Stimulated activated effector memory CD8-positive, alpha-beta T cell treated with anti-CD3 and anti-CD28 coated beads, Interleukin-12 subunit alpha, Interleukin-12 subunit beta, amount 100 ng/mL, for 72 hours (primary cell): ENCODE results near the gene ASB5.
"Not testable (repeated sequence)": the region's sequence is repeated elsewhere in the genome, so short reads cannot be mapped to it uniquely, and the experiment has no call there.

Experiments
- ATAC-seq: fragments of 150-1000 bp; cut with Tn5 transposase; 2 replicates; pipeline ENCODE4 v1.10.0; 2021
- DNase-seq, 2 donors: peaks; one replicate each; pipeline ENCODE4 v3.0.0; 2021 to 2022; ENCODE audit warnings: low spot score in 2 of 2
- H3K27ac Mint-ChIP-seq: one replicate; pipeline ENCODE4 v1.8.0; 2022; ENCODE audit warnings: mild to moderate bottlenecking, mixed read lengths
- H3K36me3 Mint-ChIP-seq: one replicate; pipeline ENCODE4 v1.8.0; 2022; ENCODE audit warnings: mild to moderate bottlenecking, mixed read lengths
- H3K4me1 Mint-ChIP-seq: one replicate; pipeline ENCODE4 v1.8.0; 2022; ENCODE audit warnings: mixed read lengths
- H3K4me3 Mint-ChIP-seq: one replicate; pipeline ENCODE4 v1.8.0; 2022; ENCODE audit warnings: mild to moderate bottlenecking, mixed read lengths
- H3K9me3 Mint-ChIP-seq: one replicate; pipeline ENCODE4 v1.8.0; 2022; ENCODE audit warnings: mixed read lengths

The ASB5 gene

GRCh38 chr4:176291748-176292147, 22.7 kb upstream of the ASB5 start:
- DNase-seq (no peak), ATAC-seq (no peak)
- H3K4me1 Mint-ChIP-seq, result no peaks in the 10 kb centered on the region
- H3K27ac Mint-ChIP-seq, result no peak overlapping the region
- H3K9me3 Mint-ChIP-seq, result no peaks in the 10 kb centered on the region
- H3K4me3 Mint-ChIP-seq, result no peak overlapping the region
- no peaks in the 10 kb centered on the region for H3K36me3 Mint-ChIP-seq

GRCh38 chr4:176290520-176290919, 21.5 kb upstream of the ASB5 start:
- Mint-ChIP-seq H3K9me3 (no peaks in the 10 kb centered on the region), H3K27ac (no peak overlapping the region), H3K4me1 (no peaks in the 10 kb centered on the region), H3K4me3 (no peak overlapping the region), H3K36me3 (no peaks in the 10 kb centered on the region)
- ATAC-seq (no peak), DNase-seq (no peak)

- Mint-ChIP-seq H3K4me3 (no peak overlapping the region), H3K36me3 (no peaks in the 10 kb centered on the region), H3K4me1 (no peaks in the 10 kb centered on the region), H3K27ac (no peak overlapping the region), H3K9me3 (no peaks in the 10 kb centered on the region)
- no peak for ATAC-seq
- no peak for DNase-seq
These were observed 20.5 kb upstream of the ASB5 start for GRCh38 chr4:176289561-176289960.

- no peak overlapping the region for H3K27ac Mint-ChIP-seq
These were observed 19.0 kb upstream of the ASB5 start for GRCh38 chr4:176288020-176288419.

GRCh38 chr4:176287546-176287945, 18.5 kb upstream of the ASB5 start:
- Mint-ChIP-seq H3K4me3 (no peak overlapping the region), H3K4me1 (no peaks in the 10 kb centered on the region), H3K9me3 (no peaks in the 10 kb centered on the region), H3K27ac (no peak overlapping the region), H3K36me3 (no peaks in the 10 kb centered on the region)
- ATAC-seq (no peak), DNase-seq (no peak)

More at GRCh38 chr4:176288020-176288419, 19.0 kb upstream of the ASB5 start:
- Mint-ChIP-seq H3K9me3 (no peaks in the 10 kb centered on the region), H3K4me1 (no peaks in the 10 kb centered on the region), H3K4me3 (no peak overlapping the region), H3K36me3 (no peaks in the 10 kb centered on the region)
- DNase-seq (no peak), ATAC-seq (no peak)

GRCh38 chr4:176286728-176287127, 17.7 kb upstream of the ASB5 start:
- no peaks in the 10 kb centered on the region for H3K9me3 Mint-ChIP-seq
- no peaks in the 10 kb centered on the region for H3K4me1 Mint-ChIP-seq
- H3K36me3 Mint-ChIP-seq, result no peaks in the 10 kb centered on the region
- ATAC-seq (no peak), DNase-seq (no peak)
- H3K27ac Mint-ChIP-seq, result no peak overlapping the region
- H3K4me3 Mint-ChIP-seq, result no peak overlapping the region

GRCh38 chr4:176279560-176279959, 10.5 kb upstream of the ASB5 start:
- ATAC-seq, H3K4me3 Mint-ChIP-seq, H3K9me3 Mint-ChIP-seq, H3K27ac Mint-ChIP-seq, H3K4me1 Mint-ChIP-seq, H3K36me3 Mint-ChIP-seq, DNase-seq: not testable (repeated sequence)

- H3K27ac Mint-ChIP-seq, result no peak overlapping the region
- H3K4me3 Mint-ChIP-seq, result no peak overlapping the region
- H3K4me1 Mint-ChIP-seq, result no peaks in the 10 kb centered on the region
- ATAC-seq (peak; percentile 57), DNase-seq (no peak)
- no peaks in the 10 kb centered on the region for H3K36me3 Mint-ChIP-seq
- no peaks in the 10 kb centered on the region for H3K9me3 Mint-ChIP-seq
These were observed 8.3 kb upstream of the ASB5 start for GRCh38 chr4:176277162-176277904.

- no peak overlapping the region for H3K27ac Mint-ChIP-seq
- DNase-seq, result no peak
- no peaks in the 10 kb centered on the region for H3K4me1 Mint-ChIP-seq
- no peak overlapping the region for H3K4me3 Mint-ChIP-seq
- ATAC-seq, result no peak
- no peaks in the 10 kb centered on the region for H3K36me3 Mint-ChIP-seq
- H3K9me3 Mint-ChIP-seq, result no peaks in the 10 kb centered on the region
These were observed 7.7 kb upstream of the ASB5 start for GRCh38 chr4:176276710-176277109.

- no peaks in the 10 kb centered on the region for H3K9me3 Mint-ChIP-seq
- H3K4me3 Mint-ChIP-seq, result no peak overlapping the region
- no peaks in the 10 kb centered on the region for H3K4me1 Mint-ChIP-seq
- H3K36me3 Mint-ChIP-seq, result no peaks in the 10 kb centered on the region
- no peak overlapping the region for H3K27ac Mint-ChIP-seq
- DNase-seq (no peak), ATAC-seq (no peak)
These were observed 5.4 kb upstream of the ASB5 start for GRCh38 chr4:176274441-176274840.

- no peaks in the 10 kb centered on the region for H3K4me1 Mint-ChIP-seq
- ATAC-seq (no peak), DNase-seq (no peak)
- H3K27ac Mint-ChIP-seq, result no peak overlapping the region
- no peaks in the 10 kb centered on the region for H3K36me3 Mint-ChIP-seq
- no peak overlapping the region for H3K4me3 Mint-ChIP-seq
- no peaks in the 10 kb centered on the region for H3K9me3 Mint-ChIP-seq
These were observed 4.7 kb upstream of the ASB5 start for GRCh38 chr4:176273736-176274135.

- no peak overlapping the region for H3K27ac Mint-ChIP-seq
- DNase-seq (no peak), ATAC-seq (no peak)
- H3K4me3 Mint-ChIP-seq, result no peak overlapping the region
- H3K9me3 Mint-ChIP-seq, result no peaks in the 10 kb centered on the region
- H3K36me3 Mint-ChIP-seq, result no peaks in the 10 kb centered on the region
- no peaks in the 10 kb centered on the region for H3K4me1 Mint-ChIP-seq
These were observed 3.8 kb upstream of the ASB5 start for GRCh38 chr4:176272799-176273198.

GRCh38 chr4:176271749-176272148, 2.7 kb upstream of the ASB5 start:
- H3K4me1 Mint-ChIP-seq, result no peaks in the 10 kb centered on the region
- no peaks in the 10 kb centered on the region for H3K36me3 Mint-ChIP-seq

GRCh38 chr4:176270669-176271068, 1.6 kb upstream of the ASB5 start:
- no peak overlapping the region for H3K4me3 Mint-ChIP-seq
- H3K36me3 Mint-ChIP-seq, result no peaks in the 10 kb centered on the region
- H3K9me3 Mint-ChIP-seq, result no peaks in the 10 kb centered on the region
- DNase-seq (no peak), ATAC-seq (peak; percentile 58)
- no peak overlapping the region for H3K27ac Mint-ChIP-seq
- H3K4me1 Mint-ChIP-seq, result no peaks in the 10 kb centered on the region

More at GRCh38 chr4:176271749-176272148, 2.7 kb upstream of the ASB5 start:
- no peak for ATAC-seq
- no peak overlapping the region for H3K27ac Mint-ChIP-seq
- H3K4me3 Mint-ChIP-seq, result no peak overlapping the region
- no peak for DNase-seq
- no peaks in the 10 kb centered on the region for H3K9me3 Mint-ChIP-seq

- Mint-ChIP-seq H3K4me1 (no peaks in the 10 kb centered on the region), H3K27ac (no peak overlapping the region), H3K9me3 (no peaks in the 10 kb centered on the region), H3K36me3 (no peaks in the 10 kb centered on the region), H3K4me3 (no peak overlapping the region)
- DNase-seq, result no peak
- no peak for ATAC-seq
These were observed 3.0 kb downstream of the ASB5 start for GRCh38 chr4:176266026-176266425.

GRCh38 chr4:176262243-176262642, 6.8 kb downstream of the ASB5 start:
- Mint-ChIP-seq H3K27ac (no peak overlapping the region), H3K36me3 (no peaks in the 10 kb centered on the region), H3K4me3 (no peak overlapping the region), H3K9me3 (no peaks in the 10 kb centered on the region), H3K4me1 (no peaks in the 10 kb centered on the region)
- ATAC-seq, result no peak
- DNase-seq, result no peak

- no peak overlapping the region for H3K4me3 Mint-ChIP-seq
- DNase-seq (no peak), ATAC-seq (no peak)
- H3K27ac Mint-ChIP-seq, result no peak overlapping the region
- no peaks in the 10 kb centered on the region for H3K9me3 Mint-ChIP-seq
- H3K36me3 Mint-ChIP-seq, result no peaks in the 10 kb centered on the region
- H3K4me1 Mint-ChIP-seq, result no peaks in the 10 kb centered on the region
These were observed 7.5 kb downstream of the ASB5 start for GRCh38 chr4:176261481-176261880.
